ENCODE measurements around the gene WFDC6.
"Not testable (repeated sequence)": the region's sequence is repeated elsewhere in the genome, so short reads cannot be mapped to it uniquely, and the experiment has no call there.

The WFDC6 gene

GRCh38 chr20:45539382-45539781, at the start of gene WFDC6:
Gene WFDC6, minus strand, starts transcription at chr20:45539482. Its CDS starts 75 bp downstream, at chr20:45539407.
- no peak for DNase-seq (ENCODE audit: low spot score)

- DNase-seq (ENCODE audit: low spot score), result no peak
Observed at GRCh38 chr20:45588800-45589199, 49.5 kb upstream of the WFDC6 start.

GRCh38 chr20:45585986-45586385, 46.7 kb upstream of the WFDC6 start:
- not testable (repeated sequence) for DNase-seq (ENCODE audit: low spot score)

GRCh38 chr20:45584294-45584693, 45.0 kb upstream of the WFDC6 start:
- DNase-seq (ENCODE audit: low spot score), result not testable (repeated sequence)

- DNase-seq (ENCODE audit: low spot score), result no peak
Observed at GRCh38 chr20:45583502-45583901, 44.2 kb upstream of the WFDC6 start.

GRCh38 chr20:45581702-45582101, 42.4 kb upstream of the WFDC6 start:
- no peak for DNase-seq (ENCODE audit: low spot score)

GRCh38 chr20:45579184-45579583, 39.9 kb upstream of the WFDC6 start, which contains the start of gene WFDC8:
Gene WFDC8, minus strand, starts transcription at chr20:45579284. Its CDS starts 37 bp downstream, at chr20:45579247.
- DNase-seq (ENCODE audit: low spot score), result no peak

- no peak for DNase-seq (ENCODE audit: low spot score)
Observed at GRCh38 chr20:45578231-45578630, 38.9 kb upstream of the WFDC6 start.

- DNase-seq (ENCODE audit: low spot score), result no peak
Observed at GRCh38 chr20:45576995-45577394, 37.7 kb upstream of the WFDC6 start.

GRCh38 chr20:45575931-45576330, 36.6 kb upstream of the WFDC6 start:
- DNase-seq (ENCODE audit: low spot score), result no peak

GRCh38 chr20:45569650-45570049, 30.4 kb upstream of the WFDC6 start:
- DNase-seq (ENCODE audit: low spot score), result not testable (repeated sequence)

- no peak for DNase-seq (ENCODE audit: low spot score)
Observed at GRCh38 chr20:45564760-45565276, 25.5 kb upstream of the WFDC6 start.

- DNase-seq (ENCODE audit: low spot score), result no peak
Observed at GRCh38 chr20:45555198-45555597, 15.9 kb upstream of the WFDC6 start.

GRCh38 chr20:45552456-45552855, 13.2 kb upstream of the WFDC6 start:
- DNase-seq (ENCODE audit: low spot score), result no peak

- DNase-seq (ENCODE audit: low spot score), result no peak
Observed at GRCh38 chr20:45550765-45551164, 11.5 kb upstream of the WFDC6 start.

- DNase-seq (ENCODE audit: low spot score), result no peak
Observed at GRCh38 chr20:45548410-45548809, 9.1 kb upstream of the WFDC6 start.

GRCh38 chr20:45547206-45547770, 8.0 kb upstream of the WFDC6 start, which contains the start of gene EPPIN:
Gene EPPIN, minus strand, starts transcription at chr20:45547401. Its CDS starts 44 bp downstream, at chr20:45547357.
- no peak for DNase-seq (ENCODE audit: low spot score)

GRCh38 chr20:45545754-45546453, 6.6 kb upstream of the WFDC6 start:
- DNase-seq (ENCODE audit: low spot score), result no peak

- no peak for DNase-seq (ENCODE audit: low spot score)
Observed at GRCh38 chr20:45545351-45545750, 6.1 kb upstream of the WFDC6 start.

- DNase-seq (ENCODE audit: low spot score), result no peak
Observed at GRCh38 chr20:45538209-45538799, 978 bp downstream of the WFDC6 start.

- no peak for DNase-seq (ENCODE audit: low spot score)
Observed at GRCh38 chr20:45527294-45527693, 12.0 kb downstream of the WFDC6 start.

- DNase-seq (ENCODE audit: low spot score), result no peak
Observed at GRCh38 chr20:45523821-45524220, 15.5 kb downstream of the WFDC6 start.

GRCh38 chr20:45518282-45518681, 21.0 kb downstream of the WFDC6 start:
- DNase-seq (ENCODE audit: low spot score), result no peak
